GM20431 (cell line): ENCODE data around the gene CAMK2B.

Source experiments
- in situ Hi-C: fragments of 300-500 bp; cut with MseI, MboI; formaldehyde crosslinking; loops from one replicate; pipeline ENCODE4 v1.15.0; 2020; ENCODE audit warnings: low sequenced_read_pairs; ENCODE audit not compliant: unreplicated experiment

Gene CAMK2B

DNA sequence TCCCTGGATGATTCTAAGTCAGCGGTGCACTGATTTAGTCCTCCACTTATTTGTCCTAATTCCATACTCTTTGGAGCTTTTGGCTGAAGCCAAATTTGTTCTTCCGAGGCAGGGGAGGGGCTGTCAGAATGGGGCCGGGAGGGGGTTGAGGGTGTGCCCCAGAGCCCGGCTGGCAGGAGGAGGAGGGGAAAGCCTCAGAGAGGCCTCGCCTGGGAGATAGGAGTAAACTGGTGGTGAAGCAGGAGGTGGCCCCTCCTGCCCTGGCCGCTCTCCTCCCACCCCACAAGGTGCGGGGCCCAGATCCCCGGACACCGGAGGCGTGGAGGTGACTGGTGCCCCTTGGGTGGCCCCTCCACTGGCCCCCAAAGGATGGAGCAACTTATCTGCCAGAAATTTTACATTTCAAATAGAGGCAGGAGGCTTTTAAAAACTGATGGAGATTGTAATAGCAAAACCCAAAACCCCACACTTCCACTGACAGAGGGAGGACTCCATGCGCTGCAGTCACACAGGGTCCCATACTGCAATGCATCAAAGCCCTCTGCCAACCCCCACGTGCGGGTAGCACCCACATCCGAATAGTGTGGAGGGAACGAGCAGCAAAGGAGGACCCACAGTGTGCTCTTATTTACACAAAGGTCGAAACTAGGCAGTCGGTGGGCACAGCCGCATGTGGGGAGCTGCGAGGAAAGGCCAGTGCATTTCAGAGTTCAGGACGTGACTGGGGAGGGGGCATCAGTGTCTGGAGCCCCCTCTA is 61.9 kb downstream of the CAMK2B start:
- in situ Hi-C loops, result no loop called here

DNA sequence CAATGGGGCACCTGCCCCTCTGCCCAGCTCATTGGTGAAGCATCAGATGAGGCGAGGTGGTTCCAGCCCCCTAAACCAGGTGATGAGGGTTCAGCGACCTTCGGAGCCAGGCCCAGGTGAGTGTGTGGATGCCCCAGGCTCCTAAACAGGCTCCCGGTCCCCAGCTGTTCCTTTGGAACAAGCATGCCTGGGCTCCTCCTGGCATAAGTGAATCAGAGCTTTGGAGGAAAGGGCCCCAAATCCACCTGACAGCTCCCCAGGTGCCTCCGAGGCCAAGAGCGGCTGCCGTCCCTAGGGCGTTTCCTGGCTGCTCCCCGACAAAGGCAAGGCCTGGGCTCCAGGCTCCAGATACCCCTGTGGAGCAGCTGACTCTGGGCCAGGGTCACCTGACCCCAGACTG is 63.4 kb downstream of the CAMK2B start:
- in situ Hi-C loops, result no loop called here

DNA sequence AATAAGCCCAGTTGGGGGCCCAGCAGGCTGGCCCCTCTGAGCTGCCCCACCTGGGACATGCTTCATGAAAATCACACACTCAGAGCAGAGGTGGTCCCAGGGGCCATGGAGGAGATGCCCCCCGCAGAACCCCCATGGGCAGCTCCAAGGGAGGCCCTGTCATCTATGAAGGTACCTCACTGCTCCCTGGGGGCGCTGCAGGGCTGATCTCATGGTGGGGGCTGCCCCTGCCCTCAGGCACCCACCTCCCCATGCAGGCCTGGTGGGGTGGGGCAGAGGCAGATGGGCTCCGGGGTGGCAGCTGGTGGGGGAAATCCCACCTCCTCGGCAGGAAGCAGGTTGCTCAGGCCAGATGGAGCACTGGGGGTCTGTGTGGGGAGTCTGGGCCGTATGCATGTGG is 64.2 kb downstream of the CAMK2B start:
- in situ Hi-C loops, result no loop called here

DNA sequence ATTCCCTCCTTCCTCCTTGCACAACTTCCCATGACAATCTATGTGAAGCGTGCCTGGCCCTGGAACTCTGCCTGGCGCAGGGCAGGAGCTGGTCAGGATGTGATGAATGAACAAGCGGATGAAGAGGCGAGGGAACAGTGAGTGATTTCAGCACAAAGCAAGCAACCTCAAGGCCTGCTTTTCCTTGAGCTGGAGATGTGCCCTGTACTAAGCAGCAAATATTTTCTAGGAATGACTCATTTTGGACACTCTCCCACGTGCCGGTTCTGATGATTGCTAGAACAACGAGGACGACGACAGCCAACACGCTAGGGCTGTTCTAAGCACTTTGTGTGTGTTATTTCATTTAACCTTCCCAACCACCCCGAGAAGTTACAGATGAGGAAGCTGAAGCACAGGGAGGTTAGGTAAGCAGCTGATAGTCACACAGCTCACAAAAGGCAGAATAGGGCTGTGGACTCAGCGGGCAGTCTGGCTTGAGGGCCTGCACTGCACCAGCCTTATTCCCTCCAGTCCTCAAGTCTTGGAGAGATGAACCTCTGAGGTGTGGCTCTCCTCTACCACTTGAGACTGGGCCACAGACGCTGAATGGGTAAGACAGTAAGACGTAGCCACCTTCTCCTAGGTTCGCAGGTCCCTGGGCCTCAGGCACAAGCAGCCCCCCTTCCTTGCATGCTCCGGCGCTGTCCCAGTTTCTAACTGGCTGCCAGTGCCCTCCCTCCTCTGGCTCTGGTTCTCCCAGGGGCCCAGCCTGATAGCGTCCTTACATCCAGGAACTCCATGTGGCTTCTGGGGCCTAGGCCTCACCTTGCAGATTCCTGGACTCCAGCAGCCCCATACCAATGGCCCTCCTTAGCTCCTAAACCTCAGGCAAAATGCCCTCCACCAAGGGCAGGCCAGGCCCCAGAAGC is 65.6 kb downstream of the CAMK2B start:
- in situ Hi-C loops, result no loop called here

DNA sequence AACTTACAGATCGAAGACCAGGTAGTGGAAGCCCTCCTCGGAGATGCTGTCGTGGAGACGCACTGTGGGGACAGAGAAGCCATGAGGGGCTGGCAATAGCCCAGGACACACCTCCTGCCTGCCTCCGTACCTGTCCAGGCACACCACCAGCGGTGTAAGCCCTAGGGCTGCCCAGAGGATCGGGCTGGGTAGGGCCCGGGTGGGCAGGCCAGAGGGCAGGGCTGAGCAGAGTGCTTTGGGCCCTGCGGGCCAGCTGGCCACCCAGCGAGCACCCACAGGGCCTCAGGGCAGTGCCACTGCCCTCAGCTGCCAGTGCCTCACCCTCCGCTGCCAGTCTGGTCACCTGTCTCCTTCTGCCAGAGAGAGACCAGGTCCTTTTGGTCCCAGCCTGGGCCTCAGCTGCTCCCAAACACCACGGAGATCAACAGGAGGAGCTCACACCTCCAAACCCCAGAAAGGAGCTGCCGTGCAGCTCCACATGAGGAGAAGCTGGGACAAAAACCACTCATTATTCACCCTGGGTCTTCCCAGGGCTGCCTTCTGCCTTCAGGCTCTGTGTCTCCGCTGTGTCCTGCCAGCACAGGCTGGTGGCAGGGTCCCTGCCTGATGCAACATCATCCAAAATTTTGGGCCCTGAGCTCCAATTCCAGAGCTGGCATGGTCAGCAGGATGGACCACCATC is 66.4 kb downstream of the CAMK2B start:
- in situ Hi-C loops, result no loop called here

DNA sequence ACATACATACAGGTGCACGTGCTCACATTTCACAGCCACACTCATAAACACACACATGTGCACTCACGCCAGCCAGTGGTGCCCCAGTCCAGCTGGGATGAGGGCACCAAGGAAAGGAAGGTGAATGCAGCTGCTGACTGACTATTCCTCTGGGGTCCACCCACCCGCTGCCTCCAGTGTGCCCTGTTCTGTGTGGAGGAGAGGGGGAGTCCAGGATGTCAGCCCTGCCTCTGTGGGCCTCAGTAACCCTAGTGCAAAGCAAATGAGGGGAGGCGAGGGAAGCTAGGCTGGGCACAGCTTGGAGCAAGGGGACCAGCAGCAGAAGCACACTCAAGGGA is 67.0 kb downstream of the CAMK2B start:
- in situ Hi-C loops, result no loop called here

DNA sequence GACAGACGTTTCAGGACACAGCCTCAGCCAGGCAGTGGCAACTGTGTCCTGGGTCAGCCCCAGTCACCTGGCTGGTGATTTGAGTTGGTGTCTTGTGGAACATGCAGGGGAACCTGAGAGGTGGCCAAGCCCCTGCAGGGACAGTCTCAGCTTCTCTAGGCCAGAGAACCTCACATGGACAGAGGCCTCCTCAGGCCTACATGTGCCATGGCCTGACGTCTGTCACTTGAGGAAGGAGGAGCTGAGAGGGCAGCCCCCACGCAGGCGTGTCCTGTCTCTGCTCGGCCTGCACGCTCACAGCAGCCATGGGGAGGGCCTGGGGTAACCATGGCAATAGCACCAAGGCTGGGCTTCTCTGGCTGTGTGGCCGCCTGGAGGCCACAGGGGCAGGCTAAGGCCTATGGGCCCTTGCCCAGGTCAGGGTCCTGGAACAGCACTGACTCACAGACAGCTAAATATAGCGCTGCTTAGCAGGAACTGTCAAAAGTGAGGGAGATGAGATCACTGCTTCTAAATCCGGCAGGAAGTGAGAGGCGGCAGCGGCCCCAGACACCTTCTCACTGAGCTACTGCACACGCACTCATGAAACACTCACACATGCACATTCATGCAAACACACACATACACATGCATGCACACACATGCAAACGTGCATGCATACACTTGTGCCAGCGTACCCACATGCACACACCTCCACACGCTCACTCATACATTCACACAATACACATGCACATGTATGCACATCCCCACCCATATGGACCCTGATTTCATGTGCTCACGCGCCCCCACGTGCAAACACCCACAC is 67.6 kb downstream of the CAMK2B start:
- in situ Hi-C loops, result no loop called here

DNA sequence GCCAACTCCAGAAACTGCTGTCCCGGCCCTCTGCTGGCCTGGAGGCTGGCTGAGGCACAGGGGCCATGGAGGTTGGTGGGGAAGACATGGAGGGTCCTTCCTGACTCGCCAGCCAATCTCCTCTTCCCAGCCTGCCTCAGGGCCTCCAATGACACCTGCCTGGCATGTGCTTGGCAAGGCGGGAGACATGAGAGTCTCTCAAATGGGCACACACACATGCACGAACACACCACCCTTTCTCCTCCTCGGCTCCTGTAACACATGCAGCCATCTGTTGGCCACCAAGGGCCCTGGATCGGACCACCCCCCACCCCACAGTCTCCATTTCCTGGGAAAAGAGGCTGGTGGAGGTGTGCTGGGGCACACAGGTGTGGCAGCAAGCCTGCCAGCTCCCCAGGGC is 68.2 kb downstream of the CAMK2B start:
- in situ Hi-C loops, result no loop called here

DNA sequence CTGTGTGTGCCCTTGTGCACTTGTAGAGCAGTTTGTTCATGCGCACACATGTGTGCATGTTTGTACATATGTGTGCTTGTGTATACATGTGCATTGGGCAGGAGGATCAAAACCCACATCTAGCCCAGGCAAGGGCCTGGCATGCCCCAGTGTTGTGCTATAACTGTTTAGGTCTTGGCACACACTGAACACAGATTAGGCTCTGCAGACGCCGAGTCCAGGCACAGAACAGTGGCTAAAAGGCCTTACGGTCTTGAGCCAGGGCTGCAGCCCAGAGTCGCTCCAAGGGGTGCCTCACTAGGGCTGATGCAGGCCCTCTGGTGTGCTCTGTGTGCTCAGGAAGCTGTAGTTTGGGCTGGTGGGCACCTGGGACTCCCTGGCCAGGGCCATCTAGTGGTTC is 68.9 kb downstream of the CAMK2B start:
- in situ Hi-C loops, result no loop called here

DNA sequence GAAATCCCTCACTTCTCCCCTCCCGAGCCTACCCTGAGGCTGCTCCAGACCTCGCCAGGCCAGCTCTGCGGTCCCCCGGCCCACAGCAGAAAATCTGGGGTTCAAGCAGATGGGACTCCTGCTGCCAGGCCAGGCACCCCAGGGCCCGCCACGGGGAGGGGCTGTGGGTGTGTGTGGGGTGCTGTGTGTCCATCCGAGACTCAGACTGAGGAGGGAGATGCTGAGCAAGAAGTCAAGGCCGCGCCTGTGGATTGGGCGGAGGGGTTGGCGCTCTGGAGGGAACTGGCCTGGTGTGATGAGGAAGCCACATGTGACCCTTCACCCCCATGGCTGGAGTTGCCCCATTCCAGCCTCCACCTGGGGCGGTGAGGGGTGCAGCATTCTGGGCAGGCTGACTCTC is 73.5 kb downstream of the CAMK2B start:
- in situ Hi-C loops, result no loop called here

DNA sequence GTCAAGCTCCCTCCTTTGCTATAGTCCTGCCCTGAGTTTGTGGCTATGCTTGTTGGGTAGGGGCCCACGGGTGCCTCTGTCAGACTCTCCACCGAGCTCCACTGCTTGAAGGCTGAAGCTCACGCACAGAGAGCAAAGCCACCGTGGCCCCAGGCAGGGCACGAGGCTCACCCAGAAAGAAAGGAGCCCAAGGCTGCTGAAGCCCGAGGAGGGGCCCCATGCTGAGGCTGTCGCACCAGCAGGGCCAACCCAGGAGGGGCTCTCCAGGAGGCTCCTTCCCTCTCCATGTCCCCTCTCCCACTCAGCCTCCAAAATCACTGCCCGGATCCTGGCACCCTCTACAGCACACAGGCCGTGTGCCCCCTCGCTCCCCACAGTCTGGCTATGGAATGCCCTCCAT is 74.1 kb downstream of the CAMK2B start:
- in situ Hi-C loops, result no loop called here

DNA sequence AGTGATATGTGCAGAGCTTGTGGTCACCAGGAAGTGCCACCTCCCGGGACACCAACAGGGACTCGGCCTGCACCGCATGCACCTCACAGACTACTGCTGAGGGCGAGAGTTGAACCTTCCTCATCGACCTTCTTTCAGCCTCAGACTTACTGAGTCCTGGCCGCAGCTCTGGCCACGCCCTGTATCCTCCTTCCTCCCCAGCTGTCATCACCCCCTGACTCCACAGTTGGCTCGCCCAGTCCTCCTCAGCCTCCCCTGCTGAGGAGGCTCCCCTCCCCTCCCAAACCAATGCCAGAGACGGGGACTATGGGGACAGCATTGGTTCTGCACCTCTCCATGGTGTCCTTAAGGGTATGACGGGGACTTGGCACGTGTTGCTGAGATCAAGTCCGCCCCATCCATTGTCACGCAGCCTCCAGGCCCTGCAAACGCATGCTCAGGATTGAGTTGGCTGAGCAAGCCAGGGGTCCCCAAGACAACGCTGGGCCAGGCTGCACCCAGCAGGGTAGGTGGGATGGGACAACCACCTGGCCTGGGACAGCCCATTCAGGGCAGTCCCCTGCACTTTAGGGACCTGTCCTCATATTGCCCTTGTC is 75.7 kb downstream of the CAMK2B start:
- in situ Hi-C loops, result loop anchor here (25.0 kb wide), 1 partner anchor 238 kb away; the partner anchor contains the start of gene NUDCD3

DNA sequence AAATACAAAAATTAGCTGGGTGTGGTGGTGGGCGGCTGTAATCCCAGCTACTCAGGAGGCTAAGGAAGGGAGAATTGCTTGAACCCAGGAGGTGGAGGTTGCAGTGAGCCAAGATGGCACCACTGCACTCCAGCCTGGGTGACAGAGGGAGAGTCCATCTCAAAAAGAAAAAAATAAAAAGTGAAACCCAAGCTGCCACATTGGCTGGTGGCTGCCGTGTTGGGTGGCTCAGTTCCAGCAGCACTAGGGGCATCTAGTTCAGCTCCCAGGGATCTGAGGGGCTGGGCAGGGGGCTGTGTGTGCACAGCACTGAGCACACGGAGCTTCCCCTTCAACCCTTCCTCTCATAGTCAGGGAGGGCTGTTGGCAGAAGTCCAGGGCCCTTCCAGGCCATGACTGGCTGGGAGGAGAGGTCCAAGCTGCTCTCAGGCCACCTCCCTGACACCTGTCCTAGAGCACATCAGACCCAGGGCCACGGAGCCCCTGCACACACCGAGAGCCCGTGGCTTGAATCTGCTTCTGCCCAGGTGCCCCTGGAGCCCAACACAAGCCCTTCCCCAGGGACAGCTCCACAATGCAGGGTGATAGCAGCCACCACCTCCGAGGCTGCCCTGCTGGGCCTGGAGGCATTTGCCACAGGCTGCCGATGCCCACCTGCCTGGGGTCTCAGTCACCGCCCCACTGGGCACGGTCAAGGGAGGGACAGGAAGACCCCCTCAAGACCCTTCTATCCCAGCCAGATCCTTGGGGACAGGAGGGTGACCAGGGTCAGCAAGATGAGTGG is 77.3 kb downstream of the CAMK2B start:
- in situ Hi-C loops, result loop anchor here (25.0 kb wide), 1 partner anchor 239 kb away; the partner anchor contains the start of gene NUDCD3

DNA sequence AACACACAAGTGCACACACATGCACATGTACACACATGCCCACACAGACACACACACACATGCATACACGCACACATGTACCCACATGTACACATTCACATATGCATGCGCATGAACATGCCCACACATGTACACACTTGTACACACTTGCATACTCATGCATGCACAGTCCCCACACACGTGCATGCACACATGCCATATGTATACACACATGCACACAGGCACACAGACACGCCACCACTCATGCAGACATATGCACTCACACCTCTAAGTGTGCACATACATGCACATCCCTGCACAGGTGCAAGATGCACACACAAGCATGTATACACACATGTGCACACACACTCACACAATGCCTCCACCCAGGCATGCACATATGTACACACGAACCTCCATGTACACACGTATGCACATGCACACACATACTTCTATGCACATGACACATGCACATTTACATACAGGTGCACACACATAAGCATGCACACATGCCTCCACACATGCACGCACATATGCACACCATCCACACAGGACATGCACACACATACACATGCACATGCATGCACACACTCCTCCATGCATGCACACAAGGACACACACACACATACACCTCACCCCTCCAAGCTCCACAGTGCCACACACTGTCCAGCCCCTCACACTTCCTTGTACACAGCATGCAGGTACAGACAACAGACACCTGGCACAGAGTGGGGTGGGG is 78.8 kb downstream of the CAMK2B start:
- in situ Hi-C loops, result loop anchor here (25.0 kb wide), 1 partner anchor 241 kb away; the partner anchor contains the start of gene NUDCD3

DNA sequence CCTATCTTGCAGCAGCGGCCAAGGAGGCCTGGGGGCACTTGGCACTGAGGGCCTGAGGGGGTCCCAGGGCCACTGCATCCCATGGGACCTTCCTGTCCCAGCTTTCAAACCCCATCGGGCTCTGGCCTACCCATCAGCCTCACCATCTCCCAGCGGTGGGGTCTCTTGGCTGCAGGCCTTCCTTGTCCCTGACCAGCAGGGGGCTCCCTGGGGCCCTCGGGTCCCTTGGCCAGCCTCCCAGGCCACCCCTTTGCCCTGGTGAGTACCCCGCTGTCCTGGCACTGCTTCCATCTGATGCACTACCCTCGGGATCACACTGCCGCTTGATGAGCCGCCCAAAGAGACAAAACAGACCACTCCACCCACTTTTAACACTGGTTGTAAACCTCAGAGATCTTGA is 81.1 kb downstream of the CAMK2B start:
- in situ Hi-C loops, result loop anchor here (25.0 kb wide), 1 partner anchor 243 kb away; the partner anchor contains the start of gene NUDCD3

DNA sequence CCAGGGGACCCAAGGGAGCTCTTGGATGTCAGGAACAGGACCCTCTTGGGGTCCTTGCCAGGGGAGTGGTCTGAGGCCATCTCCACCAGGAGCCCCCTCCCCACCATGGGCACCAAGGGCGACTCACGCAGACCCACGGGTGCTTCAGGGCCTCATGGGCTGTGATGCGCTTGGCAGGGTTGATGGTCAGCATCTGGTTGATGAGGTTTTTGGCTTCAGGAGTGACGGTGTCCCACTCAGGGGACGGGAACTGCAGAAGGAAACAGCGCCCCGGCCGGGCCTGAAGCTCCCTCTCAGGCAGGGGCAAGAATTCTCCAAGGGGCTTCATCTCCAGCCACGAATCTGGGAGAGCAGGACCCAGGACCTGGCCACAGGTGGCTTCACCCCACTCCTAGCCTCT is 83.3 kb downstream of the CAMK2B start:
- in situ Hi-C loops, result loop anchor here (25.0 kb wide), 1 partner anchor 245 kb away; the partner anchor contains the start of gene NUDCD3

DNA sequence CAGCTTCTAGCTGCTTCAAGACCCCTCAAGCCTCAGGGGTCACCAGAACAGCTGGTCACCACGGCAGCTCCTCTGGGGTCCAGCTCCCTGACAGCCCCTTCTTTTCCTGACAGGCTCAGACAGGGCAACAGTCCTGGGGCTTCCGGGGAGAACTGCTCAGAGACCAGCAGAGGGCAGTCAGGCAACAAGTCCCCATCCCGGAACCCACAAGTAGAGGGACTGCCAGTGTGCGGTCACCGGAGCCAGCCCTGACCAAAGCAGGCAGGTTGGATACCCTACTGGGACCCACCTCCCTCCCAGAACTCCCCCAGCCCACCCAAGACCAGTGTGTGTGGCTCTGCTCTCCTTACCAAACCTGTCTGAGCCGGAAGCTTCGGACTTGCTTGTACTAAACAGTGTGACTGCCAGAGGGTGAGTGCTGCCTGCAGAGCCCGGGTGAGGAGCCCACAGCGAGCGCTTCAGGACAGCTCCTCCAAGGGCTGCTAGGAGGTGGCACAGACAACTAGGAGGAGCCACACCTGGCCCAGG is 84.3 kb downstream of the CAMK2B start:
- in situ Hi-C loops, result loop anchor here (25.0 kb wide), 1 partner anchor 246 kb away; the partner anchor contains the start of gene NUDCD3

DNA sequence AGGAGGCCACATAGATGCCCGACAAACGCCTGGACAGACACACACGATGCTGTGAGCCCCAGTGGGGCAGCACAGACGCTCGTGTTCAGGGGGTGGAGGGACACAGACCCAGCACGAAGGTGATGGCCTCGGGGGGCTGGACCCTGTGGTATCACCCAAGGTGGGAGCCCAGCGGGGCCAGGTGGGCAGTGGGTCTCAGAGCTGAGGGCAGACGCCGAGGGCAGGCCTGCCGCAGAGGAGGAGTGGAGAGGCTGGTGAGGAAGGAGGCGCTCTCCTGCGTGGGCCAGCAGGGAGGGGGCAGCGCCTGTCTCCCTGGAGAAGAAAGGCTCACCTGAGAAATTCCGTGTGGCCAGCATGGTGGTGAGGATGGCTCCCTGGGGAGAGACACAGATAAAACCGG is 85.0 kb downstream of the CAMK2B start:
- in situ Hi-C loops, result loop anchor here (25.0 kb wide), 1 partner anchor 247 kb away; the partner anchor contains the start of gene NUDCD3
